Progenitor cell of endocrine pancreas (in vitro differentiated cells): Measurements from ENCODE around the gene PTPN2. TPM values are rescaled to one million over a fixed set of nuclear protein-coding genes. Genes with fewer than 3 reads are reported as not detected.

ENCODE experiments used
- DNase-seq: peaks from one replicate; pipeline ENCODE4 v3.0.0; 2021; ENCODE audit warnings: low spot score; ENCODE audit not compliant: unreplicated experiment
- H3K27ac Mint-ChIP-seq: 2 replicates; pipeline ENCODE4 v1.8.0; 2021; ENCODE audit warnings: mild to moderate bottlenecking, moderate library complexity, mixed read lengths
- H3K27me3 Mint-ChIP-seq: 2 replicates; pipeline ENCODE4 v1.8.0; 2021; ENCODE audit warnings: mixed read lengths
- H3K36me3 Mint-ChIP-seq: 2 replicates; pipeline ENCODE4 v1.8.0; 2022; ENCODE audit warnings: mixed read lengths; ENCODE audit not compliant: insufficient read depth
- H3K4me1 Mint-ChIP-seq: 2 replicates; pipeline ENCODE4 v1.8.0; 2021; ENCODE audit warnings: low read depth, mixed read lengths
- H3K4me3 Mint-ChIP-seq: 2 replicates; pipeline ENCODE4 v1.8.0; 2021; ENCODE audit warnings: low read depth, mild to moderate bottlenecking, moderate library complexity, mixed read lengths
- H3K9me3 Mint-ChIP-seq: 2 replicates; pipeline ENCODE4 v1.8.0; 2021; ENCODE audit warnings: low read depth, mixed read lengths
- CTCF ChIP-seq: fragments of 200-600 bp; sonication (generic); IDR thresholded peaks from one replicate; pipeline ENCODE4 v1.5.0; 2021; ENCODE audit warnings: antibody characterized with exemption, mild to moderate bottlenecking; ENCODE audit not compliant: unreplicated experiment
- total RNA-seq: library from RNA; stranded (reverse); gene quantifications from 2 replicates; pipeline ENCODE4 v1.2.1, GENCODE V29; 2021

The PTPN2 gene
- total RNA-seq, 1 donor from 2014 or later: 45.1 TPM

GRCh38 chr18:12772111-12772510 is 111.9 kb downstream of the PTPN2 start:
- Mint-ChIP-seq H3K4me3 (no peak overlapping the region), H3K4me1 (peaks cover 1% of the 10 kb centered on the region), H3K27me3 (no peaks in the 10 kb centered on the region), H3K9me3 (no peaks in the 10 kb centered on the region), H3K27ac (no peak overlapping the region), H3K36me3 (no peaks in the 10 kb centered on the region)
- no peak for TF ChIP-seq CTCF
- DNase-seq: no peak

- no peaks in the 10 kb centered on the region for H3K27me3 Mint-ChIP-seq
- peaks cover 5% of the 10 kb centered on the region for H3K4me1 Mint-ChIP-seq
- no peak for DNase-seq
- no peak for TF ChIP-seq CTCF
- no peak overlapping the region for H3K27ac Mint-ChIP-seq
- no peaks in the 10 kb centered on the region for H3K36me3 Mint-ChIP-seq
- no peak overlapping the region for H3K4me3 Mint-ChIP-seq
- no peaks in the 10 kb centered on the region for H3K9me3 Mint-ChIP-seq
These were observed 113.4 kb downstream of the PTPN2 start for GRCh38 chr18:12770469-12771219.

- no peak for TF ChIP-seq CTCF
- Mint-ChIP-seq H3K36me3 (no peaks in the 10 kb centered on the region), H3K4me3 (no peak overlapping the region)
These were observed 114.2 kb downstream of the PTPN2 start for GRCh38 chr18:12769644-12770440.

GRCh38 chr18:12769136-12769535 is 114.9 kb downstream of the PTPN2 start:
- peaks cover 5% of the 10 kb centered on the region for H3K4me1 Mint-ChIP-seq
- no peak for DNase-seq
- no peaks in the 10 kb centered on the region for H3K36me3 Mint-ChIP-seq
- no peak overlapping the region for H3K4me3 Mint-ChIP-seq
- no peak for TF ChIP-seq CTCF
- H3K9me3 Mint-ChIP-seq: no peaks in the 10 kb centered on the region
- no peaks in the 10 kb centered on the region for H3K27me3 Mint-ChIP-seq
- no peak overlapping the region for H3K27ac Mint-ChIP-seq

More at GRCh38 chr18:12769644-12770440, 114.2 kb downstream of the PTPN2 start:
- H3K9me3 Mint-ChIP-seq: no peaks in the 10 kb centered on the region
- no peak overlapping the region for H3K27ac Mint-ChIP-seq
- peaks cover 5% of the 10 kb centered on the region for H3K4me1 Mint-ChIP-seq
- no peak for DNase-seq
- H3K27me3 Mint-ChIP-seq: no peaks in the 10 kb centered on the region

GRCh38 chr18:12768625-12769024 is 115.4 kb downstream of the PTPN2 start:
- no peaks in the 10 kb centered on the region for H3K27me3 Mint-ChIP-seq
- H3K36me3 Mint-ChIP-seq: no peaks in the 10 kb centered on the region
- peaks cover 5% of the 10 kb centered on the region for H3K4me1 Mint-ChIP-seq
- no peak overlapping the region for H3K4me3 Mint-ChIP-seq
- no peak for DNase-seq
- no peak for TF ChIP-seq CTCF
- no peak overlapping the region for H3K27ac Mint-ChIP-seq
- H3K9me3 Mint-ChIP-seq: no peaks in the 10 kb centered on the region
